Muscle of back (tissue), 11 donors: ENCODE measurements around the gene DGKE. TPM values are rescaled to one million over a fixed set of nuclear protein-coding genes. Genes with fewer than 3 reads are reported as not detected.

Experiments used
- DNase-seq, 3 donors: peaks; one replicate each; pipeline versions ENCODE4 v3.0.0 to v3.0.0-alpha.2; 2013
- polyA plus RNA-seq, 10 donors: library from polyadenylated mRNA; unstranded; fragments of 120-200 nt; gene quantifications; one replicate each; pipeline ENCODE4 v1.2.1, GENCODE V29; 2013; ENCODE audit not compliant: insufficient read length in 10 of 10

Gene DGKE
- polyA plus RNA-seq, 10 donors = 3.0 to 9.0 (median 4.3) TPM

DNA sequence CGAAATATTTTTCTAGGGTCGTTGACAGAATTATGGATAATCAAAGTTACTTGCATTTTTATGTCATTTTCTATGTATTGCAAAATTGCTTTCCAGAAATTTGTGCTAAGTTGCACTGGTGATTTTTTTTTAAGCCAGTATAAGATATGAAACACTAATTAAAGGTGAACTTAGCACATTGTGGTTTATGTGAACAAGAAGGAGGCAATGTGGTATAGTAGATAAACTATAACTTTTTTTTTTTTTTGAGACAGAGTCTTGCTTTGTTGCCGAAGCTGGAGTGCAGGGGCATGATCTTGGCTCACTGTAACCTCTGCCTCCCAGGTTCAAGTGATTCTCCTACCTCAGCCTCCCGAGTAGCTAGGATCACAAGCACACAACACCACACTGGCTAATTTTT lies 13.2 kb downstream of the DGKE start:
- no peak for DNase-seq

DNA sequence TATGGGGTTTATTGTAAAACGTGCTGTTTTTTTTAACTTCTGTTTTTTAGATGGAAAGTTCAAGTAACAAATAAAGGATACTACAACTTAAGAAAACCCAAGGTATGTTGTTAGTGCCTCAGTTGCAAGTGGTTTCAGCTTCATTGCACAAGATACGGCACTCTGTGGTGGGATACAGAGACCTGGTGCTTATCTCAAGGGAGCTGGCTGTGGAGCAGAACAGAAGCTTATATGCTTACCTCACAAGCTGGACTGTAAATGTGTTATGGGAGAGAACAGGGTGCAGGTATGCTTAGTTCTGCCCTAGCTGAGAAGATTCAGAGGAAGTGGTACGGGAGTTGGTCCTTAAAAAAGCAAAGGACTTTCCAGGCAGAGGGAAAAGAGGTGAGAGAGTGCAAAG lies 15.2 kb downstream of the DGKE start:
- DNase-seq = no peak

- no peak for DNase-seq
Observed at GRCh38 chr17:56850591-56850990, 16.6 kb downstream of the DGKE start.

DNA sequence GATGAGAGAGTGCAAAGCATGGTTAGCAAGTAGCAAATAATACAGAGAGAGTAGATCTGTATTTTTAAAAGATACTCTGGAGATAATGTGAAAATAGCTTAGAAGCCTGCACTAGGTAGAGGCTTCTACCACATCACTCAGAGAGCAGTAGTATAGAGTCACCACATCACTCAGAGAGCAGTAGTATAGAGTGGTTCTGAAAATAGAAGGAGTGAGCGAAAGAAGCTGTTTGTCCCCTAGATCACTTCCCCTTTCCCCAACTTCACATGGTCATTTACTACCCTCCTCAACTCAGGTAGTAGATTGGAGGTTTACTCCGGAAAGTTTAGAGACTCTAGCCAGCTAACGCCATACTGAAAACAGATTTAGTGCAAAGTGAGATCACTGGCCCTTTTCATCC lies 17.1 kb downstream of the DGKE start:
- no peak for DNase-seq

GRCh38 chr17:56861899-56862298 lies 27.9 kb downstream of the DGKE start:
- DNase-seq = no peak

- no peak for DNase-seq
Observed at GRCh38 chr17:56863974-56864373, 30.0 kb downstream of the DGKE start.

- DNase-seq = no peak
Observed at GRCh38 chr17:56866076-56866475, 32.1 kb downstream of the DGKE start.

DNA sequence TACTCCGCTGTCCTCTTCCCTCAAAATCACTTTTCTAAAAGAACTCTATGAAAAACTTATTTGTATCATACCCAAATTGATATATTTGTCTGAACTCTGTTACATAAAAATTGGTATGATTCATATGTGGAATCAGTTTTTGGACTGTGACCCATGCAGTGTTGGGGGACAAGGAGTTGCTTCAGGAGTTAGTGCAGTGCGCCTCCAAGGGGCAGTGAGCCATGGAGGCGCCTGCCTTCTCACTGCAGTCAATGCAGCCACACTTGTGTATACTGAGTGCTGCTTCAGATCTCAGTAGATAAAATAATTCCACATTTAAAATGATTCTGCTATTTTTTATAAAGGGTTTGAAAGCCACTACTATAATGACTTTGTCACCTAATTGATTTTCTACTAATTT lies 32.5 kb downstream of the DGKE start:
- DNase-seq = no peak

DNA sequence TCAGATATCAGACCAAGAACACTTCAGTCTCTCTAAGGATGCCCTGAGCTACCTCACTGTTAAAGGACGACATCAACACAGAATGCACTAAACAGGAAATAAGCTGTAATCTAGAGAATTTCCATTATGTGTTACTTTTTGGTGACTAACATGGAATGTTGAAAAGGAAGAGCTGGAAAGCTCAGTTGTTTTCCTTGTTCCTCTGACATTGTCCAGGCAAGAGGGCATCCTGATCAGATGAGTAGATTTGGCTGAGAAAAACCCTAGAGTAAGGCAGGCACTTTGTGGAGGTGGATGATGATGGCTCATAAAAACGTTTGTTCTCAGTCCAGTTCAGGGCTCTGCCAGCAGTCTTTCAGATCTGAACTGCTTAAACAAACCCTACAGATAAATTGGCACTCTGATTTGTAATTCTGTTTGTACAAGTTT lies 34.0 kb downstream of the DGKE start:
- DNase-seq = no peak

DNA sequence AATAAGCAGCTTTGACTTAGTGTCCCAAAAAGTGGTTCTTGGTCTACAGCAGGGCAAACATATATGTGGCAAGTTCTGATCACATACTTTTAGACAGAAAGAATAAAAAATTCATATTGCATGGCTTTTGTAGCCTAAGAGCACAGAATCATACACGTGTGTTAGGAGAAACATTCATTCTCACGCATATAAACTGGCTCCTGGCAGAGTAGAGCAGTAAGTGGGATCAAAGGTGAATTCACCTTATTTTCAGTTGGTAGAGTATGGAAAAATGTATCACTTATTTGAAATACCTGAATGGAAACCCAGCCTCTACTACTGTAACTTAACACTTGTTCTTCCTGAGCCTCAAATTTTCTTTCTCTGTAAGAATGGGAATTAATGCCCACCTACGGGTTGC lies 34.8 kb downstream of the DGKE start:
- no peak for DNase-seq

GRCh38 chr17:56870081-56870651 lies 36.2 kb downstream of the DGKE start:
- DNase-seq = no peak

- no peak for DNase-seq
Observed at GRCh38 chr17:56876766-56877179, 42.8 kb downstream of the DGKE start.

GRCh38 chr17:56879280-56879679 lies 45.3 kb downstream of the DGKE start:
- no peak for DNase-seq

- no peak for DNase-seq
Observed at GRCh38 chr17:56880133-56880532, 46.2 kb downstream of the DGKE start.

DNA sequence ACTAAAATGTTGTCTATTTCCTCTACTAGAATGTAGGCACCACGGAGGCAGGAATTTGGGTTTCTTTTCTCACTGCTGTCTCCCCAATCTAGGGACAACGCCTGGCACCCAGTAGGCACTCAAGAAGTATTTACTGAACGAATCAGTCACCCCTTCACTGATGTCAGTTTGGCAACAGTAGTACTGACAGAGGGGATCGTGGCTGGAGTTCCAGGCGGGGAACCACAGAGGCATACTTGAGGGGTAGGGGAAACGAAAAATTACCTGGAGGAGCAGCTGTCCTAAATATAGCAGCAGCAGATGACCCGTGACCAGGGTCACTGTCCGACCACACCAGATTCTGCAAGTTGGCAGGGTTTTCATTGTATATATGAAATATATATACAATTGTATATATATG lies 46.6 kb downstream of the DGKE start:
- no peak for DNase-seq

DNA sequence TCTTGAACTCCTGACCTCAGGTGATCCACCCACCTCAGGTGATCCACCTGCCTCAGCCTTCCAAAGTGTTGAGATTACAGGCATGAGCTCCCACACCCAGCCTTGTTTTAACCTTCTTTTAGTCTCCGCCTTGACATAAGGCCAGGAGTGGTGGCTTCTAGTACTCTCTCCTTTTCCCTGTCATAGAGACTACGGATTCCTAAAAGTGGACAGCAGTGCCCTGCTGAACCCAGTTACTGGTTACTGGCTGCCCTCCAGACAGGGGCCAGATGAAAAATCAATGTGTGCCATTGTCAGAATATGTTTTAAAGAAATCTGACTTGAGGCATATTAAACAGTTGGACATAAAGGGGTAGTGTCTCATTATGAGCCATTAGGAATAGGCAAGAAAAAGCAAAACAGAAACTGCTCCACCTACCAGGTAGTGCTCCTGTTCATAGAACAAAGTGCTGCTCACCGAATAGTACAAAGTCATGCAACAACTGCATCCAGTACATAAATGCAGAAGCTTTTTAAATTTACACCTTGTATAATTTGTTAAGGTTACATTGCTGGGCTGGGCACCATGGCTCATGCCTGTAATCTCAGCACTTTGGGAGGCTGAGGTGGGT lies 47.8 kb downstream of the DGKE start:
- DNase-seq = no peak

GRCh38 chr17:56883616-56884015 lies 49.7 kb downstream of the DGKE start:
- DNase-seq = no peak

DNA sequence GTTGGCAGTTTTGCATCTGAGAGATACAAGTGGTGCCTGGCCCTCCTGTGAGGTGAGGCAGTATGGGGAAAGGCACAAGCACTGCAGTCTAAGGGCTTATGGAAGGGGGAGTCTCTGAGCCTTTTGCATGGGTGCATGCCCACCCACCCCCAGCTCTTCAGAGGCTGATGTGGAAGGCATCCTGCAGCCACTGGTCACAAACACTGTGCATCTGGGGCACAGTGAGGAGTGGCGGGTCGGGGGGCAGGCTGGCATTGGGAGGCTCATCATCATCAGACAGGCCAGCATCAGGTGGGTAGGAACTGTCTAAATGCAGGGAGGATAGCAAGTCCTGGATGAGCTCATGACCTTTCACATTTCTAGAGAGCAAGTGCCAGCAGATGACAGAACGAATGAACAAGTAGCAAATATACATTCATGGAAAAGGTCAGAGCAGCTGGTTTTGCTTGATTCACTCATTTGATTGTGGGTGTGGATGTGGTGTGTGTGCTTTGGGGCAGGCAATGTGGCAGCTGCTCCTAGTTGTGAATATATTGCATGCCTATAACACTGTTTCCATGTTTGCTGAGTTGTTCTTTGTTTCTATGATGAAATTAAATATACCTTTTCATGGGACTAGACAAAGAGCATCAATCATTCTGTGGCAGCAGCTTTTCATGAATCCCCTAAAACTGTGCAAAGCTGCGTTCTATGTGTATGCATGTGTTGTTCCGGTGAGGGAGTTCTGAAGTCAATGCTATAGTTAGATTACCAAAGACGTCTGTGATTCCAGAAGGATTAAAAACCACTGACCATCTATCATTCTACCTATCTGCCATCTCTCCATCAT lies 50.7 kb downstream of the DGKE start:
- no peak for DNase-seq

DNA sequence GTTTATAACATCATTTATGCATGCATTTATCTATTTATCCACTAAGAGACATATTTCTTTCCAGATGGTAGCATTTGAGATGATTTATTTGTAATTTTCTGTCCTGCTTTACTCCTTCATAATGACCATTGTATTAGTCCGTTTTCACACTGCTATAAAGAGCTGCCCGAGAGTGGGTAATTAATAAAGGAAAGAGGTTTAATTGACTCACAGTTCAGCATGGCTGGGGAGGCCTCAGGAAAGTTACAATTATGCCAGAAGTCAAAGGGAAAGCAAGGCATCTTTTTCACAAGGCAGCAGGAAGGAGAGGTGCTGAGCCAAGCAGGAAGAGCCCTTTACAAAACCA lies 51.3 kb downstream of the DGKE start:
- no peak for DNase-seq

GRCh38 chr17:56886288-56886731 lies 52.4 kb downstream of the DGKE start:
- DNase-seq = no peak

DNA sequence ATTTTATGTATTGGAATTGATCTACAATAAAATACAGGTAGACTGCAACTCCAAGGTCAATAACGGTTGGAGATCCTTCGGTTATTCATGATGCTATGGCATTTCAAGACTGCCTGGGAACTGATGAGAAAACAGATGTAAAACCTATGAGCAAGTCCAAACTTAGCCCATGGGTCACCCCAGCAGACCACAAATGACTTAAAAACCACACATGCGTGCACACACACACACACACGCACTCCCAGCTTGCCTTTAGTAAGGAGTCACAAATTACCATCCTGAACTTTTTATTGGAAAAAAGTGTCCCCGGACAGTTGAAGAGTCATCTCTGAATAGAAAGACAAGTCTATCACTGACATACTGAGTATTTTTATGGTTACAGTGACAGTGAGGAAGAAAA lies 53.2 kb downstream of the DGKE start:
- no peak for DNase-seq

- no peak for DNase-seq
Observed at GRCh38 chr17:56887552-56888467, 53.9 kb downstream of the DGKE start.
